Right lobe of liver (tissue), 6 donors: ENCODE measurements around the gene LOXL4. TPM values are rescaled to one million over a fixed set of nuclear protein-coding genes. Genes with fewer than 3 reads are reported as not detected.

Source experiments
- ATAC-seq, 4 donors: fragments of 200-7000 bp; cut with Tn5 transposase; one replicate each; pipeline ENCODE4 v1.9.1; 2020; ENCODE audit warnings: mild to moderate bottlenecking in 4 of 4, moderate library complexity in 4 of 4
- DNase-seq, 3 donors: peaks; one replicate each; pipeline ENCODE4 v3.0.0-alpha.2; 2020
- H3K27ac ChIP-seq, 3 donors: fragments of 200-600 bp; one replicate each; pipeline ENCODE4 v1.8.0; 2022
- H3K27me3 ChIP-seq, 2 donors: fragments of 200-600 bp; one replicate each; pipeline ENCODE4 v1.8.0; 2022
- H3K36me3 ChIP-seq, 4 donors: fragments of 200-600 bp; sonication (generic) in 1 of 4; one replicate each; pipeline versions ENCODE4 v1.5.1 to v1.8.0; 2017 to 2022; ENCODE audit warnings: control low read depth in 1 of 4
- H3K4me1 ChIP-seq, 4 donors: fragments of 200-600 bp; sonication (generic) in 1 of 4; one replicate each; pipeline versions ENCODE4 v1.5.1 to v1.8.0; 2017 to 2022; ENCODE audit warnings: control low read depth in 1 of 4
- H3K4me3 ChIP-seq, 3 donors: fragments of 200-600 bp; one replicate each; pipeline ENCODE4 v1.8.0; 2022
- H3K9me3 ChIP-seq, 4 donors: fragments of 200-600 bp; sonication (generic) in 1 of 4; one replicate each; pipeline versions ENCODE4 v1.5.1 to v1.8.0; 2017 to 2022; ENCODE audit warnings: control low read depth in 1 of 4
- POLR2A ChIP-seq: fragments of 450-650 bp; IDR thresholded peaks from one replicate; pipeline ENCODE4 v1.6.1; 2017; ENCODE audit warnings: antibody characterized with exemption, mild to moderate bottlenecking
- WGBS: methylation state at CpG from one replicate; pipeline ENCODE4 v1.1.6; 2018; ENCODE audit warnings: low coverage, low lambda C conversion rate; ENCODE audit not compliant: insufficient coverage; ENCODE audit errors: missing lambda C conversion rate; 5-methylcytosine and 5-hydroxymethylcytosine counted together
- intact Hi-C, 2 donors: fragments of 100-400 bp; cut with DNase I; formaldehyde crosslinking; loops; one replicate each; pipeline versions ENCODE4 v1.11.2 to v1.14.1; 2022
- total RNA-seq, 6 experiments: library from RNA; depleted of rRNA in 2 of 6; stranded (reverse); fragments of >200 nt in 2 of 6; fragmentation: NEBNext Ultra II Directional in 3 of 6; extraction: Animal tissue kit (Norgen Biotek cat#: 25700) in 3 of 6; gene quantifications; one replicate each; pipeline versions ENCODE4 v1.1.0 to v1.2.4, GENCODE V29; 2016 to 2023
- TF ChIP-seq, protein P1 (sequence below), 4 donors: fragments of 200-600 bp in 3 of 4; fragments of 450-650 bp in 1 of 4; IDR thresholded peaks; one replicate each; pipeline versions ENCODE4 v1.5.1 to v1.8.0; 2016 to 2022; ENCODE audit warnings: antibody characterized with exemption in 4 of 4, mild to moderate bottlenecking in 2 of 4
- donor health status: DM: no; HTN: yes; CAD: no.
- donor health status: DM: no; HTN: no; CAD: no.
- donor health status: DM: no; HTN: no; CAD: no.
- donor health status: DM: no; HTN: yes; CAD: no.
- donor health status: DM: no; HTN: yes; CAD: no.

LOXL4 gene
- total RNA-seq, 6 experiments from 2014 or later: 0.51 to 33.4 (median 10.8) TPM

DNA sequence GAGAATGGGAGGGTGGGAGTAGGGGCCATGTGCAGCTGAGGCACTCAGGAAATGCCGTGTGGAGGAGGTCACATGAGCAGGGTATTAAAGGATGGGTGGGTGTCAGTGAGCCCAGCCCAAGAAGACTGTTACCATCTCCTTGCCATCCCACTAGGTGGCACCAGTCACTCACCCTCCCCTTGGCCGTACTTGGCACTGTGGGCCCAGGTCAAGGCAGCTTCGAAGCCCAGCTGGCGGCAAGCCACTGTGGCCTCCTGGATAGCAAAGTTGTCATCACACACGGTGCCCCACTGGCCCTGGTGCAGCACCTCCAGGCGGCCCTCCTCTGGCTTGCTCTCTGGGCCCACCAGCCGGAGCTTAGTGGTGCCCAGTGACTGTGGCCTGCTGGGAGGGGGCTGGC is 5.4 kb downstream of the LOXL4 start:
- H3K9me3 ChIP-seq: no peaks in the 10 kb centered on the region
- ATAC-seq: peak; percentile 76 to 93 (median 88)
- intact Hi-C loops: no loop called here
- peak; percentile 80 to 86 (median 85) for DNase-seq
- H3K4me1 ChIP-seq: no peaks in the 10 kb centered on the region
- H3K4me3 ChIP-seq: no peak overlapping the region
- H3K36me3 ChIP-seq: no peaks in the 10 kb centered on the region
- WGBS: 17% methylated on average over 1 of the region's 7 CpGs
- H3K27ac ChIP-seq: no peak overlapping the region
- H3K27me3 ChIP-seq: no peaks in the 10 kb centered on the region
- TF ChIP-seq POLR2A: no peak
- TF ChIP-seq, protein P1, sequence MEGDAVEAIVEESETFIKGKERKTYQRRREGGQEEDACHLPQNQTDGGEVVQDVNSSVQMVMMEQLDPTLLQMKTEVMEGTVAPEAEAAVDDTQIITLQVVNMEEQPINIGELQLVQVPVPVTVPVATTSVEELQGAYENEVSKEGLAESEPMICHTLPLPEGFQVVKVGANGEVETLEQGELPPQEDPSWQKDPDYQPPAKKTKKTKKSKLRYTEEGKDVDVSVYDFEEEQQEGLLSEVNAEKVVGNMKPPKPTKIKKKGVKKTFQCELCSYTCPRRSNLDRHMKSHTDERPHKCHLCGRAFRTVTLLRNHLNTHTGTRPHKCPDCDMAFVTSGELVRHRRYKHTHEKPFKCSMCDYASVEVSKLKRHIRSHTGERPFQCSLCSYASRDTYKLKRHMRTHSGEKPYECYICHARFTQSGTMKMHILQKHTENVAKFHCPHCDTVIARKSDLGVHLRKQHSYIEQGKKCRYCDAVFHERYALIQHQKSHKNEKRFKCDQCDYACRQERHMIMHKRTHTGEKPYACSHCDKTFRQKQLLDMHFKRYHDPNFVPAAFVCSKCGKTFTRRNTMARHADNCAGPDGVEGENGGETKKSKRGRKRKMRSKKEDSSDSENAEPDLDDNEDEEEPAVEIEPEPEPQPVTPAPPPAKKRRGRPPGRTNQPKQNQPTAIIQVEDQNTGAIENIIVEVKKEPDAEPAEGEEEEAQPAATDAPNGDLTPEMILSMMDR (IDR thresholded peaks at IDR 0.05): peak; percentile 63 to 82 (median 70)

DNA sequence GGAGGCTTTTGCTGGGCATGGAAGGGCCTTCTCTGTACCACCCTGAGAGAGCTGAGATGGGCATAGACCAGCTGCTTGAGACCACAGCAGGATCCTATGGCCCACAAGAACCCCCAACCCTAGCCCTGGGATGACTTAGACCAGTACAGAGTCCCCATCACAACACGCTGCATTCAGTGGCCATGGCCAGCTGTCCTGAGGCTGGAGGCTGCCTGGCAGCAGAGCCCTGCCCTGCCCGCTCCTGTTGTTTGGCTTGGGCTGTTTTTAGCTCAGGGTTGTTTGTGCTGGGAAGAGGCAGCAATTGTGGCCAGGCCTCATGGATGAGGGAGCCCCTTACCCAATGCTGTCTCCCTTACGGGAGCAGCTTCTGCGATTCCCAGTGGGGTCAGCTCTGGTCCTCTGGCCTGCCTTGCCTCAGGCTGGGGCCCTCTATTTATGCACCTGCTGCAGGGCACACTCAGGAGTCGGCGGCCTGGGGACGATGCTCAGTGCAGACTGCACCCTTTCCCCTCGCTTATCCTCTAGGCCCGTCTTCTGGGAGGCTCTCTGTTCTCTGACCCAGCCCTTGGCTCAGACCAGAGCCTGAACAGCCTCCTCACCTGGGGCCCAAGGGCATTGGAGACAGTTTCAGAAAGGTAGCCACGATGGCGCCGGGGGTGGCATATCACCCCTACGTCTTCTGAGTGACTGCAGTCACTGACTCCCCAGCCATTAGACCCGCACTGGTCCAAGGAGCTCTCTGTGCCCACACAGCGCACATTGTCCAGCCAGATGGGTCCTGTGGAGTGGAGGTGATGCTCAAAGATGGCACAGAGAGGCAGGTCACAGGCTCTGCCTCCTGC is 6.3 kb downstream of the LOXL4 start:
- DNase-seq (no peak), ATAC-seq (no peak)
- Histone ChIP-seq H3K9me3 (no peaks in the 10 kb centered on the region), H3K4me3 (no peak overlapping the region), H3K27ac (no peak overlapping the region), H3K36me3 (no peaks in the 10 kb centered on the region), H3K4me1 (no peaks in the 10 kb centered on the region), H3K27me3 (no peaks in the 10 kb centered on the region)
- intact Hi-C loops: no loop called here
- TF ChIP-seq, protein P1 (IDR thresholded peaks at IDR 0.05): no peak
- TF ChIP-seq POLR2A: no peak
- WGBS: 89% methylated on average over 7 of the region's 15 CpGs

DNA sequence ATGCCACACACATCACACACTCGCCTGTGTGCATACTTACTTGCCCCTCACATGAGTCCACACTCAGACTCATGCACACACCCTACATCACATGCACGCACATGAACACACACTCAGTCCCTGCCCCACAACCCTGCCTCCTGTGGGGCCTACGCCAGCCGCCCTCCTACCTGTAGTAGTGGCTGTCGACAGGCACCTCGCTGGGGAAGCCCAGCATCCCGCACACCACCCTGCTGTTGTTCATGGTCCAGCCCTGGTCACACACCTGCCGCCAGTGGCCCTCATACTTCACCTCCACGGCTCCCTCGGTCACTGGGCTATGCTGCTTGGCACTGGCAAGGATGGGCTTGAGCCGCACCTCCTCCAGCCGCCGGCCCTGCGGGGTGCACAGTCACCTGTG is 7.2 kb downstream of the LOXL4 start:
- H3K27ac ChIP-seq: no peak overlapping the region

DNA sequence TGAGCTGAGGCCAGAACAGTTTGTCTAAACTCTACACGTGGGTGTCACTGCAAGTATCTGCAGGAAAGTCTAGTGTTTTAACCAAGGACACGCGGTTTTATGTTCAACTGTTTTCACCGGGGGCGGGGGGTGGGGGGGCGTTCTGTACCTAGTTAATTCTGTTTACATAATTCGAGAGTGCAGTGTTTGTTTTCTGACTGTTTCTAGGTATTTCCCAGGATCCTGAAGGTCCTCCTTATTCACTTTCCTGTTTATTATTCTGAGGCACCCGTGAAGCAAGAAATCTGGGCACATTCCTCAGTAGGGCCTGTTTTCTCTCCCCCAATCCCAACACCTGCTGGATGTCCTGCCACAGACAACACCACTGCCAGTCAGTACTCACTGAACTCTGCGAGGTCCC is 7.6 kb downstream of the LOXL4 start:
- WGBS: 41% methylated on average over 4 of the region's 9 CpGs
- no peak for ATAC-seq
- H3K4me1 ChIP-seq: no peaks in the 10 kb centered on the region
- H3K9me3 ChIP-seq: no peaks in the 10 kb centered on the region
- intact Hi-C loops: no loop called here
- no peak for DNase-seq
- H3K27ac ChIP-seq: no peak overlapping the region
- no peak overlapping the region for H3K4me3 ChIP-seq
- TF ChIP-seq, protein P1 (IDR thresholded peaks at IDR 0.05): no peak
- TF ChIP-seq POLR2A: no peak
- no peaks in the 10 kb centered on the region for H3K36me3 ChIP-seq
- no peaks in the 10 kb centered on the region for H3K27me3 ChIP-seq

More for the DNA sequence above, 7.2 kb downstream of the LOXL4 start:
- intact Hi-C loops: no loop called here
- TF ChIP-seq, protein P1 (IDR thresholded peaks at IDR 0.05): no peak
- no peak for TF ChIP-seq POLR2A
- Histone ChIP-seq H3K4me3 (no peak overlapping the region), H3K4me1 (no peaks in the 10 kb centered on the region), H3K9me3 (no peaks in the 10 kb centered on the region), H3K27me3 (no peaks in the 10 kb centered on the region), H3K36me3 (no peaks in the 10 kb centered on the region)
- WGBS: 90% methylated on average over 7 of the region's 14 CpGs
- ATAC-seq: no peak
- DNase-seq: no peak
